Astrocyte (in vitro differentiated cells and primary cell): ENCODE data around the gene CYB5A. TPM values are rescaled to one million over a fixed set of nuclear protein-coding genes. Genes with fewer than 3 reads are reported as not detected.
"Not testable (repeated sequence)": the region's sequence is repeated elsewhere in the genome, so short reads cannot be mapped to it uniquely, and the experiment has no call there.

ENCODE experiments used
- DNase-seq: peaks from one replicate; pipeline ENCODE4 v3.0.0-alpha.2; 2010; ENCODE audit warnings: low read depth
- FAIRE-seq: peaks from 2 replicates; lab custom pipeline; 2011; peaks lifted over from hg19 to GRCh38; lab: Jason Lieb, UNC
- H2AFZ ChIP-seq: 2 replicates; pipeline ENCODE4 v1.6.0; 2012; ENCODE audit warnings: low read depth, low read length, inconsistent platforms
- H3K27ac ChIP-seq: 2 replicates; pipeline ENCODE4 v1.5.1; 2011; ENCODE audit warnings: low read depth, low read length, inconsistent platforms
- H3K27me3 ChIP-seq: 2 replicates; pipeline ENCODE4 v1.6.0; 2011; ENCODE audit warnings: low read length, inconsistent platforms; ENCODE audit not compliant: insufficient read depth
- H3K36me3 ChIP-seq: 2 replicates; pipeline ENCODE4 v1.5.1; 2011; ENCODE audit warnings: low read length, inconsistent platforms; ENCODE audit not compliant: insufficient read depth
- H3K4me1 ChIP-seq: 2 replicates; pipeline ENCODE4 v1.5.1; 2011; ENCODE audit warnings: low read length, inconsistent platforms; ENCODE audit not compliant: insufficient read depth
- H3K4me2 ChIP-seq: 2 replicates; pipeline ENCODE4 v1.6.0; 2012; ENCODE audit warnings: low read length, inconsistent platforms
- H3K4me3 ChIP-seq: 2 replicates; pipeline ENCODE4 v1.5.1; 2011; ENCODE audit warnings: low read depth, mild to moderate bottlenecking, low read length, inconsistent platforms; ENCODE audit not compliant: insufficient read depth
- H3K79me2 ChIP-seq: 2 replicates; pipeline ENCODE4 v1.6.0; 2012; ENCODE audit warnings: mild to moderate bottlenecking, low read length, inconsistent platforms; ENCODE audit not compliant: insufficient read depth
- H3K9ac ChIP-seq: 2 replicates; pipeline ENCODE4 v1.6.0; 2012; ENCODE audit warnings: mild to moderate bottlenecking, low read length, inconsistent platforms
- H3K9me3 ChIP-seq: 2 replicates; pipeline ENCODE4 v1.5.1; 2012; ENCODE audit warnings: low read depth, mild to moderate bottlenecking, low read length, inconsistent platforms; ENCODE audit not compliant: insufficient read depth
- H4K20me1 ChIP-seq: 2 replicates; pipeline ENCODE4 v1.6.0; 2012; ENCODE audit warnings: low read length, inconsistent platforms; ENCODE audit not compliant: insufficient read depth
- H3K27ac Mint-ChIP-seq: one replicate; pipeline ENCODE4 v1.8.0; 2021; ENCODE audit warnings: mild to moderate bottlenecking, mixed read lengths; ENCODE audit not compliant: unreplicated experiment
- H3K27me3 Mint-ChIP-seq: one replicate; pipeline ENCODE4 v1.8.0; 2021; ENCODE audit warnings: low read depth, mixed read lengths; ENCODE audit not compliant: unreplicated experiment
- H3K36me3 Mint-ChIP-seq: one replicate; pipeline ENCODE4 v1.8.0; 2021; ENCODE audit warnings: low read depth, mixed read lengths; ENCODE audit not compliant: unreplicated experiment
- H3K4me1 Mint-ChIP-seq: one replicate; pipeline ENCODE4 v1.8.0; 2021; ENCODE audit warnings: low read depth, mixed read lengths; ENCODE audit not compliant: unreplicated experiment
- H3K4me3 Mint-ChIP-seq: one replicate; pipeline ENCODE4 v1.8.0; 2021; ENCODE audit warnings: mild to moderate bottlenecking, moderate library complexity, mixed read lengths; ENCODE audit not compliant: unreplicated experiment
- H3K9me3 Mint-ChIP-seq: one replicate; pipeline ENCODE4 v1.8.0; 2021; ENCODE audit warnings: mild to moderate bottlenecking, mixed read lengths; ENCODE audit not compliant: unreplicated experiment
- EZH2 ChIP-seq: IDR thresholded peaks from 2 replicates; pipeline ENCODE4 v1.6.1; 2012; ENCODE audit warnings: mild to moderate bottlenecking, low read length, inconsistent platforms; ENCODE audit not compliant: insufficient read depth
- total RNA-seq: library from RNA; stranded (reverse); gene quantifications from 2 replicates; pipeline ENCODE4 v1.2.1, GENCODE V29; 2021
- TF ChIP-seq, protein P1 (sequence below): IDR thresholded peaks from 2 replicates; pipeline ENCODE4 v1.5.1; 2011; ENCODE audit warnings: low read depth, mild to moderate bottlenecking, inconsistent platforms, low read length, moderate library complexity; ENCODE audit not compliant: insufficient read depth

The CYB5A gene
- total RNA-seq, 1 donor from 2014 or later, result 45.7 TPM

DNA sequence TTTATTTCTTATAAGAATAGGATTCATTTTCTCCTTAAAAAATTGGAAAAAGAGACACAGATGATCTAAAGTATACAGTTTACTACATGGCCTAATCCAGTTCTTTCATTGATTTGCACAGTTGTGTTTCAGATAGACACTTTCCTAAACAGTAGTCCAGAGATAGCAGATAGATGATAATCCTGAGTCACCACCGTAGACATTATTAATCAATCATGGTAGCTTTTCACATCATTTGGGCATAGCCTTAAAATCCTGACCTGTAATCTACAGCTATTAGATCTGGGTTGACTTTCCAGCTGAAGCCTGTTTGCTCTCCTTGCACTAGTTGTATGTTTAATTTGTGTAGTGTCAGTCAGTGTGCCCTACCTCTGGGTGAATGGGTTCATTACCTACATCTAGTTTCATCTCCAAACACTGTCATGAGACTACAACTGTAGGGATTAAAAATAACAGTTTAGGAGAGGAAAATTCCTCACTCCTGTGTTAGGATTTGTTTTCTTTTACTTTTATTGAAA lies 38.0 kb upstream of the CYB5A start:
- Mint-ChIP-seq H3K27me3 (no peaks in the 10 kb centered on the region), H3K9me3 (no peaks in the 10 kb centered on the region), H3K4me3 (no peak overlapping the region), H3K27ac (no peak overlapping the region), H3K36me3 (no peaks in the 10 kb centered on the region), H3K4me1 (no peaks in the 10 kb centered on the region)
- no peak overlapping the region for H3K4me3 ChIP-seq
- H3K4me2 ChIP-seq, result no peak overlapping the region
- H3K4me1 ChIP-seq, result no peaks in the 10 kb centered on the region
- no peak for DNase-seq
- no peaks in the 10 kb centered on the region for H3K36me3 ChIP-seq
- no peak for TF ChIP-seq EZH2
- TF ChIP-seq, protein P1, sequence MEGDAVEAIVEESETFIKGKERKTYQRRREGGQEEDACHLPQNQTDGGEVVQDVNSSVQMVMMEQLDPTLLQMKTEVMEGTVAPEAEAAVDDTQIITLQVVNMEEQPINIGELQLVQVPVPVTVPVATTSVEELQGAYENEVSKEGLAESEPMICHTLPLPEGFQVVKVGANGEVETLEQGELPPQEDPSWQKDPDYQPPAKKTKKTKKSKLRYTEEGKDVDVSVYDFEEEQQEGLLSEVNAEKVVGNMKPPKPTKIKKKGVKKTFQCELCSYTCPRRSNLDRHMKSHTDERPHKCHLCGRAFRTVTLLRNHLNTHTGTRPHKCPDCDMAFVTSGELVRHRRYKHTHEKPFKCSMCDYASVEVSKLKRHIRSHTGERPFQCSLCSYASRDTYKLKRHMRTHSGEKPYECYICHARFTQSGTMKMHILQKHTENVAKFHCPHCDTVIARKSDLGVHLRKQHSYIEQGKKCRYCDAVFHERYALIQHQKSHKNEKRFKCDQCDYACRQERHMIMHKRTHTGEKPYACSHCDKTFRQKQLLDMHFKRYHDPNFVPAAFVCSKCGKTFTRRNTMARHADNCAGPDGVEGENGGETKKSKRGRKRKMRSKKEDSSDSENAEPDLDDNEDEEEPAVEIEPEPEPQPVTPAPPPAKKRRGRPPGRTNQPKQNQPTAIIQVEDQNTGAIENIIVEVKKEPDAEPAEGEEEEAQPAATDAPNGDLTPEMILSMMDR, result no peak
- peak; percentile 34 for FAIRE-seq
- H3K27me3 ChIP-seq, result no peaks in the 10 kb centered on the region
- no peaks in the 10 kb centered on the region for H4K20me1 ChIP-seq
- no peaks in the 10 kb centered on the region for H3K9me3 ChIP-seq
- H3K27ac ChIP-seq, result no peak overlapping the region
- H3K79me2 ChIP-seq, result no peaks in the 10 kb centered on the region
- H2AFZ ChIP-seq, result no peak overlapping the region
- no peak overlapping the region for H3K9ac ChIP-seq

DNA sequence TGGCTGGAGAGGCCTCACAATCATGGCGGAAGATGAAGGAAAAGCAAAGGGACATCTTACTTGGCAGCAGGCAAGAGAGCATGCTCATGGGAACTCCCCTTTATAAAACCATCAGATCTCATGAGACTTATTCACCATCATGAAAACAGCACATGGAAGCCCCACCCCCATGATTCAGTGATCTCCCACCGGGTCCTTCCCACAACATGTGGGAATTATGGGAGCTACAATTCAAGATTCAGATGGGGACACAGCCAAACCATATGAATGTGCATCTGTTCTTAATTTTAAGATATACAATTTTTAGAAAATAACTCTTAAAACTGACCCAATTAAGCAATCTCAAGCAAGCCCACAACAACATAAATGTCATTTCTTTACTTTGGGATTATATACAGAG lies 36.4 kb upstream of the CYB5A start:
- Mint-ChIP-seq H3K4me1 (no peaks in the 10 kb centered on the region), H3K27me3 (no peaks in the 10 kb centered on the region), H3K36me3 (no peaks in the 10 kb centered on the region), H3K9me3 (no peaks in the 10 kb centered on the region), H3K4me3 (no peak overlapping the region), H3K27ac (no peak overlapping the region)
- H3K27ac ChIP-seq, result no peak overlapping the region
- no peaks in the 10 kb centered on the region for H3K9me3 ChIP-seq
- no peaks in the 10 kb centered on the region for H3K36me3 ChIP-seq
- no peak overlapping the region for H2AFZ ChIP-seq
- H3K79me2 ChIP-seq, result no peaks in the 10 kb centered on the region
- TF ChIP-seq, protein P1, result no peak
- TF ChIP-seq EZH2, result no peak
- H3K27me3 ChIP-seq, result no peaks in the 10 kb centered on the region
- H3K4me3 ChIP-seq, result no peak overlapping the region
- no peak overlapping the region for H3K9ac ChIP-seq
- H3K4me1 ChIP-seq, result no peaks in the 10 kb centered on the region
- FAIRE-seq (no peak), DNase-seq (no peak)
- no peak overlapping the region for H3K4me2 ChIP-seq
- H4K20me1 ChIP-seq, result no peaks in the 10 kb centered on the region

DNA sequence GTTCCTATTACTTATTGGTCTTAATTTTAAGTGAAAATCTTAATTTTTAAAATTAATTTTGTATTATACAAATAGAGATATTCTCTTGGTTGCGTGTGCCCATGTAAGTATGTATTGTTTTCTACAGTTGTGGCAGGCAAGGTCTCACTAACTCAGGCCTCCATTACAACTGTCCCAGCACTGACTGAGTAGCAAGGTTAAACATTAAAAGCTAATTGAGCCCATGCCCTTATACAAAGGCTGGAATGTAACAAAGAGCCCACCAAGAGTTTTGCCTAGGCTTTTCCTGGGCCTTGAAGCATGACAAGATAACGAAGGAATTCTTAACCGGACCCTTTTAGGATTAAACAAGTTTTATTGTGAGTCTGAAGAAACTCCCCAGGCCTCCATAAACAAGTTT lies 35.0 kb upstream of the CYB5A start:
- not testable (repeated sequence) for H3K79me2 ChIP-seq, H3K9me3 ChIP-seq, H2AFZ ChIP-seq, DNase-seq, H4K20me1 ChIP-seq, H3K27ac Mint-ChIP-seq, H3K36me3 Mint-ChIP-seq, H3K4me1 Mint-ChIP-seq, FAIRE-seq, H3K4me2 ChIP-seq, H3K4me3 Mint-ChIP-seq, H3K9ac ChIP-seq, H3K4me1 ChIP-seq, H3K27me3 Mint-ChIP-seq, H3K36me3 ChIP-seq, H3K9me3 Mint-ChIP-seq, H3K27ac ChIP-seq, H3K4me3 ChIP-seq, H3K27me3 ChIP-seq
